Right atrium auricular region (tissue), 2 donors: Measurements from ENCODE around the gene LIME1. TPM values are rescaled to one million over a fixed set of nuclear protein-coding genes. Genes with fewer than 3 reads are reported as not detected.

Experiments used
- DNase-seq: peaks from one replicate; pipeline ENCODE4 v3.0.0-alpha.2; 2019; ENCODE audit warnings: low spot score
- H3K27ac ChIP-seq, 2 donors: fragments of 200-600 bp; sonication (generic); 1 replicate in 1 of 2; 2 replicates in 1 of 2; pipeline ENCODE4 v1.5.1; 2016 to 2019
- H3K27me3 ChIP-seq, 2 donors: fragments of 200-600 bp; sonication (generic); one replicate each; pipeline versions ENCODE4 v1.5.1 to v1.6.0; 2017 to 2019
- H3K36me3 ChIP-seq: fragments of 200-600 bp; sonication (generic); one replicate; pipeline ENCODE4 v1.5.1; 2016
- H3K4me1 ChIP-seq, 2 donors: fragments of 200-600 bp; sonication (generic); one replicate each; pipeline versions ENCODE4 v1.5.1 to v1.6.0; 2017 to 2019
- H3K4me3 ChIP-seq, 2 donors: fragments of 200-600 bp; sonication (generic); 1 replicate in 1 of 2; 2 replicates in 1 of 2; pipeline ENCODE4 v1.5.1; 2017 to 2019; ENCODE audit warnings: mild to moderate bottlenecking in 1 of 2, moderate library complexity in 1 of 2
- H3K9me3 ChIP-seq, 2 donors: fragments of 200-600 bp; sonication (generic); one replicate each; pipeline ENCODE4 v1.5.1; 2019
- CTCF ChIP-seq, 2 donors: fragments of 200-600 bp; sonication (generic); IDR thresholded peaks; one replicate each; pipeline ENCODE4 v1.5.1; 2019; ENCODE audit warnings: antibody characterized with exemption in 2 of 2
- total RNA-seq, 2 donors: library from RNA; depleted of rRNA; stranded (reverse); fragments of >200 nt; gene quantifications; one replicate each; pipeline ENCODE4 v1.1.0, GENCODE V29; 2016

The LIME1 gene
- total RNA-seq, 2 donors from 2014 or later = 2.4 to 2.5 TPM

GRCh38 chr20:63755933-63756647 is 19.6 kb downstream of the LIME1 start:
- no peaks in the 10 kb centered on the region for H3K9me3 ChIP-seq
- H3K36me3 ChIP-seq = peaks cover 5% of the 10 kb centered on the region
- no peak for DNase-seq

DNA sequence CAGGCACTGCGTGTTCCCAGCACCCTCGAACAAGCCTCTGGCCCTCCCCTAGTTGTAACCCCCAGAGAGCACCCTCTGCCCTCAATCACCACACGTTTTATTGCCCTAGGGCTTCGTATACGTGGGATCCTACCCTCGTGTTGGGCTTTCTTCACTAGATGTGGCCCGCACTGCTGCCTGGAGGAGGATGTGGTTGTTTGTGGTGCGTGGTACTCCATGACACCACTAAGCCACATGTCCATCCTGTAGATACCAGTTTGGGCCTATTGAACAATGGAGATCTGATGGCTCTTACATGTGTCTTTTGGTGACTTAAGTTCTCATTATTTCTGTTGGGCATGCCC is 20.2 kb downstream of the LIME1 start:
- Histone ChIP-seq H3K9me3 (no peaks in the 10 kb centered on the region), H3K27me3 (no peaks in the 10 kb centered on the region), H3K27ac (no peak overlapping the region), H3K4me3 (no peak overlapping the region), H3K36me3 (peaks cover 5% of the 10 kb centered on the region), H3K4me1 (peaks cover 0 to 7% of the 10 kb centered on the region in 2 donors)
- TF ChIP-seq CTCF (IDR thresholded peaks at IDR 0.05) = no peak
- no peak for DNase-seq

More at GRCh38 chr20:63755933-63756647, 19.6 kb downstream of the LIME1 start:
- Histone ChIP-seq H3K27me3 (no peaks in the 10 kb centered on the region), H3K4me1 (peaks cover 0 to 7% of the 10 kb centered on the region in 2 donors), H3K27ac (no peak overlapping the region), H3K4me3 (no peak overlapping the region)
- TF ChIP-seq CTCF (IDR thresholded peaks at IDR 0.05) = no peak

DNA sequence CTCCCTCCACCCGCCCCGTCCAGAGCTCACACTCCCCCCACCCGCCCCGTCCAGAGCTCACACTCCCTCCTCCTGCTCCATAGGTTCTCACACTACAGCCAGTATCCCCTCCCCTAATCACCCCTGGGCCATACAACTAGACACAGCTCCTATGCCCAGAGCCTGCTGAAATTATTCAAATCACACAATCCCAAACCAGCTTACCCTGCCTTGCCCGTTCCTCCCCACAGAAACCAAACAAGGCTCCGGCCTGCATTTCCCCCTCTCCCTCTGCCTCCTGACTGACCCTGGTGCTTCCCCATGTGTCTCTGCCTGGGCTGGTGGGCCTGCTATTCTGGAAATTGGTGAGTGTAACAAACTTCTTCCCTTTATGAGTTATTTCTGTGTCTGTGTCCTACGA is 21.7 kb downstream of the LIME1 start:
- Histone ChIP-seq H3K36me3 (peaks cover 10% of the 10 kb centered on the region), H3K27me3 (no peaks in the 10 kb centered on the region), H3K4me1 (peaks cover 0 to 7% of the 10 kb centered on the region in 2 donors), H3K4me3 (no peak overlapping the region), H3K27ac (no peak overlapping the region), H3K9me3 (no peaks in the 10 kb centered on the region)
- no peak for TF ChIP-seq CTCF (IDR thresholded peaks at IDR 0.05)
- DNase-seq = no peak

- Histone ChIP-seq H3K36me3 (peaks cover 17% of the 10 kb centered on the region), H3K4me3 (no peak overlapping the region), H3K27me3 (no peaks in the 10 kb centered on the region), H3K4me1 (no peaks in the 10 kb centered on the region), H3K9me3 (no peaks in the 10 kb centered on the region), H3K27ac (no peak overlapping the region)
- DNase-seq = no peak
- TF ChIP-seq CTCF (IDR thresholded peaks at IDR 0.05) = no peak
These were observed 23.0 kb downstream of the LIME1 start for GRCh38 chr20:63759377-63759901.

DNA sequence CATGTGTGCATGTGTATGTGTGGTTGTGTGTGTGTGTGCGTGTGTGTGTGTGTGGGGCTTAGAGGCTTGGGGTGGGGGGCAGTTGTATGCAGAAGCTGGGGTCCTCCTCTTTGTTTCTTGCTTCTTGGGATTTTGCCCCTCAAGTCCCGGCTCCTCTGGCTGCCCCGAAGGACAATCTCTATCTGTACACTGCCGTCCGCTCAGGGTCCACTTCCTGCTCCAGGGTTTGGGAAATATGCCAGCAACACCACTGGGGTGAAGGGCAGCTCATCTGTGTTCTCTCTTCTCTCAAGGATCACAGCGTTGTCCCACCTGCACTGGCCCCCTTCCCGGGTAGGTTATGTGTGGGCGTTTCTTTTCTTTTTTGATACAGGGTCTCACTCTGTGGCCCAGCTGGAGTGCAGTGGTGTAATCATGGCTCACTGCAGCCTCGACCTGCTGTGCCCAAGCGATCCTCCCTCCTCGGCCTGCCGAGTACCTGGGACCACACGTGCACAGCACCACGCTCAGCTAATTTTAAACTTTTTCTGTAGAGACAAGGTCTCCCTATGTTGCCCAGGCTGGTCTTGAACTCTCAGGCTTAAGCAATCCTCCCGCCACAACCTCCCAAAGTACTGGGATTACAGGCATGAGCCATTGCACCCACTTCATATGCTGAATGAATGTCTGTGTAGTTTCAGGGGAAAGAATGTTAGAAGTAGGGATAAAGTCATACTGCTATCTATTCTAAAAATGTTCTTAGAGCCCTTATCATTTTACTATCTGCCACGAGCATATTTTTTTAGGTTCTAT is 28.8 kb downstream of the LIME1 start:
- H3K4me3 ChIP-seq = no peak overlapping the region
- H3K27me3 ChIP-seq = no peaks in the 10 kb centered on the region
- no peak overlapping the region for H3K27ac ChIP-seq
- no peak for TF ChIP-seq CTCF (IDR thresholded peaks at IDR 0.05)
- H3K4me1 ChIP-seq = peaks cover 0 to 5% of the 10 kb centered on the region in 2 donors
- peaks cover 41% of the 10 kb centered on the region for H3K36me3 ChIP-seq
- no peak for DNase-seq
- H3K9me3 ChIP-seq = no peaks in the 10 kb centered on the region
